ENCODE measurements around the gene DHX30.

DHX30 gene

GRCh38 chr3:47817609-47818008 is 14.7 kb downstream of the DHX30 start:
- no peak for TF ChIP-seq TAF1 (IDR thresholded peaks at IDR 0.05; ENCODE audit: borderline replicate concordance, insufficient read depth, low read length)
- TF ChIP-seq SIN3A (IDR thresholded peaks at IDR 0.05; ENCODE audit: borderline replicate concordance, insufficient read depth, low read length), result no peak
- TF ChIP-seq POLR2AphosphoS5 (IDR thresholded peaks at IDR 0.05; ENCODE audit: low read depth, low read length), result no peak
- TF ChIP-seq, protein P1, sequence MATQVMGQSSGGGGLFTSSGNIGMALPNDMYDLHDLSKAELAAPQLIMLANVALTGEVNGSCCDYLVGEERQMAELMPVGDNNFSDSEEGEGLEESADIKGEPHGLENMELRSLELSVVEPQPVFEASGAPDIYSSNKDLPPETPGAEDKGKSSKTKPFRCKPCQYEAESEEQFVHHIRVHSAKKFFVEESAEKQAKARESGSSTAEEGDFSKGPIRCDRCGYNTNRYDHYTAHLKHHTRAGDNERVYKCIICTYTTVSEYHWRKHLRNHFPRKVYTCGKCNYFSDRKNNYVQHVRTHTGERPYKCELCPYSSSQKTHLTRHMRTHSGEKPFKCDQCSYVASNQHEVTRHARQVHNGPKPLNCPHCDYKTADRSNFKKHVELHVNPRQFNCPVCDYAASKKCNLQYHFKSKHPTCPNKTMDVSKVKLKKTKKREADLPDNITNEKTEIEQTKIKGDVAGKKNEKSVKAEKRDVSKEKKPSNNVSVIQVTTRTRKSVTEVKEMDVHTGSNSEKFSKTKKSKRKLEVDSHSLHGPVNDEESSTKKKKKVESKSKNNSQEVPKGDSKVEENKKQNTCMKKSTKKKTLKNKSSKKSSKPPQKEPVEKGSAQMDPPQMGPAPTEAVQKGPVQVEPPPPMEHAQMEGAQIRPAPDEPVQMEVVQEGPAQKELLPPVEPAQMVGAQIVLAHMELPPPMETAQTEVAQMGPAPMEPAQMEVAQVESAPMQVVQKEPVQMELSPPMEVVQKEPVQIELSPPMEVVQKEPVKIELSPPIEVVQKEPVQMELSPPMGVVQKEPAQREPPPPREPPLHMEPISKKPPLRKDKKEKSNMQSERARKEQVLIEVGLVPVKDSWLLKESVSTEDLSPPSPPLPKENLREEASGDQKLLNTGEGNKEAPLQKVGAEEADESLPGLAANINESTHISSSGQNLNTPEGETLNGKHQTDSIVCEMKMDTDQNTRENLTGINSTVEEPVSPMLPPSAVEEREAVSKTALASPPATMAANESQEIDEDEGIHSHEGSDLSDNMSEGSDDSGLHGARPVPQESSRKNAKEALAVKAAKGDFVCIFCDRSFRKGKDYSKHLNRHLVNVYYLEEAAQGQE (IDR thresholded peaks at IDR 0.05; ENCODE audit: insufficient read depth in 1 of 2, low read depth in 2 of 2, low read length in 2 of 2), result no peak
- TF ChIP-seq FOXP2 (optimal IDR thresholded peaks at IDR 0.05; ENCODE audit: borderline replicate concordance, extremely low read depth, extremely low read length, insufficient read depth), result no peak

- TF ChIP-seq POLR2AphosphoS5 (IDR thresholded peaks at IDR 0.05; ENCODE audit: low read depth, low read length) (peak; percentile 67), SIN3A (IDR thresholded peaks at IDR 0.05; ENCODE audit: borderline replicate concordance, insufficient read depth, low read length) (no peak), TAF1 (IDR thresholded peaks at IDR 0.05; ENCODE audit: borderline replicate concordance, insufficient read depth, low read length) (peak; percentile 85), FOXP2 (optimal IDR thresholded peaks at IDR 0.05; ENCODE audit: borderline replicate concordance, extremely low read depth, extremely low read length, insufficient read depth) (no peak)
- TF ChIP-seq, protein P1 (IDR thresholded peaks at IDR 0.05; ENCODE audit: insufficient read depth in 1 of 2, low read depth in 2 of 2, low read length in 2 of 2), result no peak
Measured at GRCh38 chr3:47824541-47825473, 21.9 kb downstream of the DHX30 start.

GRCh38 chr3:47825590-47825989 is 22.7 kb downstream of the DHX30 start:
- TF ChIP-seq FOXP2 (optimal IDR thresholded peaks at IDR 0.05; ENCODE audit: borderline replicate concordance, extremely low read depth, extremely low read length, insufficient read depth) (no peak), SIN3A (IDR thresholded peaks at IDR 0.05; ENCODE audit: borderline replicate concordance, insufficient read depth, low read length) (no peak), TAF1 (IDR thresholded peaks at IDR 0.05; ENCODE audit: borderline replicate concordance, insufficient read depth, low read length) (no peak), POLR2AphosphoS5 (IDR thresholded peaks at IDR 0.05; ENCODE audit: low read depth, low read length) (no peak)
- TF ChIP-seq, protein P1 (IDR thresholded peaks at IDR 0.05; ENCODE audit: insufficient read depth in 1 of 2, low read depth in 2 of 2, low read length in 2 of 2), result no peak

- TF ChIP-seq TAF1 (IDR thresholded peaks at IDR 0.05; ENCODE audit: borderline replicate concordance, insufficient read depth, low read length) (no peak), SIN3A (IDR thresholded peaks at IDR 0.05; ENCODE audit: borderline replicate concordance, insufficient read depth, low read length) (no peak), POLR2AphosphoS5 (IDR thresholded peaks at IDR 0.05; ENCODE audit: low read depth, low read length) (no peak), FOXP2 (optimal IDR thresholded peaks at IDR 0.05; ENCODE audit: borderline replicate concordance, extremely low read depth, extremely low read length, insufficient read depth) (no peak)
- TF ChIP-seq, protein P1 (IDR thresholded peaks at IDR 0.05; ENCODE audit: insufficient read depth in 1 of 2, low read depth in 2 of 2, low read length in 2 of 2), result no peak
Measured at GRCh38 chr3:47836986-47837385, 34.0 kb downstream of the DHX30 start.
